ENCODE data around the gene ZNF211.

The ZNF211 gene

DNA sequence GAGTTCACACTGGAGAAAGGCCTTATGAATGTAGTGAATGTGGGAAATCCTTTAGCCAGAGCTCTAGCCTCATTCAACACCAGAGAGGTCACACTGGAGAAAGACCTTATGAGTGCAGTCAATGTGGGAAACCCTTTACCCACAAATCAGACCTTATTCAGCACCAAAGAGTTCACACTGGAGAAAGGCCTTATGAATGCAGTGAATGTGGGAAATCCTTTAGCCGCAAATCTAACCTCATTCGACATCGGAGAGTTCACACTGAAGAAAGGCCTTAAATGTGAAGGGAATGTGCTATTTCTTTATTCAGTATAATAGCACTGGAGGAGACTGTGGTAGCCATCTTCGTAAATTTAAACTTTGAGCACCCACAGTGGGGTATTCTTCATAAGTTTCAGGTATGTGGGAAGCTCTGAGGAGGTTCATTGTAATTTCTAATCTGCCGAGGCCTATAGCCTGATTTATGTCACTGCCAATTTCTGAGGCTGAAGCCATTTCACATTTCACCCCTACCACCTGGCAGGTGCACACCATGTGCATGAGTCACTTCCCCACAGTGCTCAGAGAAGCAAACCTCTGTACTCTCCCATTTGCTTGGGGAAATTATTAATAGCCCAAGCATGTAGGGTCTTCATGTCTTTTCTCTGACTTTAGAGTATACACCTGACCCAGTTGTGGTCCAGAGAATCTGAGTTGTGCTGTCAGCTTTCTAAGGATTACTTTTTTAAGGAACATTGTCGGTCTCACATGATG is 55.2 kb downstream of the ZNF211 start:
- DNase-seq (ENCODE audit: low read depth): no peak
- Histone ChIP-seq H3K4me3 (ENCODE audit: low read length) (peak overlapping the region; percentile 59), H3K27me3 (replicated peaks; ENCODE audit: control insufficient read depth, insufficient read depth, low read length) (no peaks in the 10 kb centered on the region), H3K36me3 (ENCODE audit: control insufficient read depth, insufficient read depth, low read length, severe bottlenecking) (peaks cover 51% of the 10 kb centered on the region), H3K4me1 (ENCODE audit: control insufficient read depth, insufficient read depth, low read length) (peaks cover 6% of the 10 kb centered on the region), H3K9ac (ENCODE audit: low read length) (no peak overlapping the region), H3K9me3 (ENCODE audit: control insufficient read depth, low read length) (peaks cover 65% of the 10 kb centered on the region)

DNA sequence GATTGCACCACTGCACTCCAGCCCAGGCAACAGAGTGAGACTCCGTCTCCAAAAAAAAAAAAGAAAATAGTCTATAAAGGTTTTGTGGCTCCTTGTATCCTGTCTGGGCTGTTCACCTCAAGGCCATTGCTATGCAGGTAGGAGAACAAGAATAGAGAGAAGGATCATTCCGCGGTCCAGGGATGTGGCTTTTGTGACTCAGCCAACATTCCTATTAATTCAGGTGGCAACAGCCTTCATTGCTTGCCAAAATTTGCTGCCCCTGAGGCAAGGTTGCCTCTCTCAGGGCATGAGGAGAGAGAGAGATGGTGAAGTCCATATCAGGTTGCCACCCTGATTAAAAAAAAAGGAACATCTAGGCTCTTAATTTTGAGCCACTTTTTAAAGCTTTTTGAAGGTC is 56.8 kb downstream of the ZNF211 start:
- Histone ChIP-seq H3K9me3 (ENCODE audit: control insufficient read depth, low read length) (peaks cover 59% of the 10 kb centered on the region), H3K36me3 (ENCODE audit: control insufficient read depth, insufficient read depth, low read length, severe bottlenecking) (peaks cover 46% of the 10 kb centered on the region), H3K27me3 (replicated peaks; ENCODE audit: control insufficient read depth, insufficient read depth, low read length) (no peaks in the 10 kb centered on the region), H3K4me1 (ENCODE audit: control insufficient read depth, insufficient read depth, low read length) (no peaks in the 10 kb centered on the region), H3K4me3 (ENCODE audit: low read length) (no peak overlapping the region), H3K9ac (ENCODE audit: low read length) (no peak overlapping the region)
- DNase-seq (ENCODE audit: low read depth): no peak

All from adipocyte (in vitro differentiated cells).